ENCODE measurements around the gene MRPS10.
A peak's percentile ranks its signal among the peaks of the same experiment; 100 is the strongest.
"Not testable (repeated sequence)": the region's sequence is repeated elsewhere in the genome, so short reads cannot be mapped to it uniquely, and the experiment has no call there.

MRPS10 gene

DNA sequence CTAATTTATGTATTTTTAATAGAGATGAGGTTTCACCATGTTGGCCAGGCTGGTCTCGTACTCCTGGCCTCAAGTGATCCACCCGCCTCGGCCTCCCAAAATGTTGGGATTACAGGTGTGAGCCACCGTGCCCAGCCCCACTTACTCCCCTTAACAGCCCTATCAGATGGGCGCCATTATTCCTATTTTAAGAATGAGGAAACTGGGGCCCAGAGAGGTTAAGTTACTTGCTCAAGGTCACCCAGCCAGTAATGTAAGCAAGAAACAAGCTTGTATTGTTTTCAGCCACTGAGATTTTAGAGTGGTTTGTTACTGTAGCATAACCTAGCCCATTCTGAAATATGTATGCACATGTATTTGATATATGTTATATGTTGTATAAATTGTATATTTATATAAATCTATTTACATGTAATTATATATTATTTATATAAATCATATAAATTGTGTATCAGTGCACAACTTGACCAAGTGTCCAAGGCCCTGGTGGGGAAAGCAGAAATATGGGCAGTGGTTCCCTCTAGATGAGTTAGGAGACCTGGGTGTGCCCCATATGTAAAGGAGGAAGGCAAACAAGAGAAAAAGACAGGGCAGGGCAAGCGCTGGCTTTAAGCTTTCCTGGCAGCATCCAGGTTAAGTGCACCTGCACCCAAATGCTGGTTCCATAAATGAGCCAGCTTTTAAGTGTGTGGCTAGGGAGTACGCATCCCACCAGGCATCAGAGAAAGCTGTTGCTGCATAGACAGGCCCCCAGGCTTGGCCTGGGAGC lies 45.7 kb downstream of the MRPS10 start:
- no peak for DNase-seq

DNA sequence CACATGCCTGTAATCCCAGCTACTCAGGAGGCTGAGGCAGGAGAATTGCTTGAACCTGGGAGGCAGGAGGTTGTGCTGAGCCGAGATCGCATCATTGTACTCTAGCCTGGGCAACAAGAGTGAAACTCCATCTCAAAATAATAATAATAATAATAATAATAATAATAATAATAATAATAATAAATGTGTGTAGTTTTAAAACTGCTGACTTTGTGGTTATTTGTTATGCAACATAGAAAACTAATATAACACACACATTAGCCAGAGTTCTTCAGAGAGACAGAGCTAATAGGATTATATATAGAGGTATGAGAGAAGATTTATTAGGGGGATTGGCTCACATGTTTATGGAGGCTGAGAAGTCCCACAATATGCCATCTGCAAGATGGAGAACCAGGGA lies 47.9 kb downstream of the MRPS10 start:
- not testable (repeated sequence) for DNase-seq

DNA sequence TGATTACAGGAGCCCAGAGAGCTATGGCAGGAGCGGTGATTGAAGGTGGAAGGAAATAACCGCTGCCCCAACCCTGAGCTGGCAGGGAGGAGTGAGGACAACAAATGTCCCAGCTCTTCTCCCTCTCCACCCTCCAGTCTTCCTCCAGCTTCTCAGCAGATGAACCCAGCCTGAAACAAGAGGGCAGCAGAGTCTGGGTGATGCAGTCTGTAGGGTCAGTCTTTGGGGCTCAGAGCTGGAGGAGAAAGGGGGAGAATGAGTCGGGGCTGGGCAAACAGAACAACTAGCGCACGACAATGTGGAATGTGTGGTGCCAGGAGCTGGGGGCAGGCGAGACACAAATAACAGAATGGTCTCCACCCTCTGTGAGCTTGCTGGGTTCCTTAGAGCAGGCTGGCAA lies 49.0 kb downstream of the MRPS10 start:
- DNase-seq: no peak

DNA sequence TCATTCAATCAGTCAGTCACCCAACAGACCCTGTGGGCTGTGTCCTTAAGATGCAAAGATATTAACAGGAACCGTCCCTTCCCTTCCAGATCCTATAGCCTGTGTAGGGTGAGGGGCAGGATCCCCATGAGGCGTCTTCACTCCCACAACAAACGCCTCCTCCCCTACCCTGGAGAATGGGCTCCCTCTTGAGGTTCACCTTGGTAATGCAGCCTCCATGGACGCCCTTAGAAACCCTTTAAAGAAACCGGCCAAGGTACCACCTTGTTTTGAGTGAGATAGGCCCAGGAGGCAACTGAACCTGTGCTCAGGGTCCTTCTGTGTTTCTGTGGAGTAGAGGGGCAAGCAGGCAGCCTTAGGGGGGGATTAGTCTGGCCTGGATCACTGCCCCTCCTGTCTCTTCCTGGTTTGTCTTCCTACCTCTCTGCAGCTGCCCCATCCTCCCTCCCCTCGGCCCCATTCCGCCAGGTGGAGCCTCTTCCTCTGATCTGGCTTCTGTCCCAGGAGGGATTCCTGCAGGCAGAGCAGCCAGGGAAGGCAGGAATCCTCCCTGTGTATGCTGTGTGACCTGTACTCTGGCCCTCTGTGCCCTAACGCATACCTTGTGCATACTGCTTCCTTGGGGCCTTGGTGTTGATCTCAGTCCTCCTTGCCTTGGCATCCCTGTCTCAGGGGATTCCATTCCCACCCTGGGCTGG lies 51.1 kb downstream of the MRPS10 start:
- DNase-seq: peak; percentile 63

DNA sequence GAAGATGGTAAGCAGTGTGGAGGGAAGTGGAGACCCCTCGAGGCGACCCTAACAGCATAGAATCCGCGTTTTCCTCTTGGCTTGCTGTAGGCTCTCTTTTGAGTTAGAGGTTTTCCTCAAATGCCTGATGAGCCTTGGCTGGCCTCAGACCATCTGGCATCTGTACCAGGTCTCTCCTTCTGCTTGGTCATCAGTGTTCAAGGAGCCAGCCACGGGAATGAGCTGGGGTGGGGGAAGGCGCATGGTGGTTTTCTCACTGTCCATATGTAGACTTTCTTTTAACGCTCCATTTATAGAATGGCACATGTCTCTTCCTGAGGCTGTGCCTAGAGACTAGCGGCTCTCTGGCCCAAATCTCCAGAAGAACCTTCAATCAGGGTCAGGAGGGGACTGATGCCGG lies 52.6 kb downstream of the MRPS10 start:
- DNase-seq: no peak

DNA sequence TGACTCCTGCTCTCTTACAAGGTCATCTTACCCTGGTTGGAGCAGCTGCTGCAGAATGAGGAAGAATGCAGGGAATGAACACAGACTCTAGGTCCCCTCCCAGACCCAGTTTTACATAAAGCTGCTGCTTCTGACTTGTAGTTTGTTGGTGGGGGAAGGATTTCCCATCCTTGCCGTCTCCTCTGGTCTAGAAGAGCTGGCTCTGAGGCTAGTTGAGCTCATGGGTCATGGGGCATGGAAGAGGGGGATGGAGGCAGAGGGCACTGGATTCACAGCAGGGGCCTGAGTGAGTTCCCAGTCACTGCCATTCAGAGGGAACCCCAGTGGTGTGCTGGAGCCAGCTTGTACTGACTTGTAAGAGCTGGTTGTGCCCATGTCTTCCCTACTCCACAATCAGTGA lies 53.7 kb downstream of the MRPS10 start:
- DNase-seq: no peak

DNA sequence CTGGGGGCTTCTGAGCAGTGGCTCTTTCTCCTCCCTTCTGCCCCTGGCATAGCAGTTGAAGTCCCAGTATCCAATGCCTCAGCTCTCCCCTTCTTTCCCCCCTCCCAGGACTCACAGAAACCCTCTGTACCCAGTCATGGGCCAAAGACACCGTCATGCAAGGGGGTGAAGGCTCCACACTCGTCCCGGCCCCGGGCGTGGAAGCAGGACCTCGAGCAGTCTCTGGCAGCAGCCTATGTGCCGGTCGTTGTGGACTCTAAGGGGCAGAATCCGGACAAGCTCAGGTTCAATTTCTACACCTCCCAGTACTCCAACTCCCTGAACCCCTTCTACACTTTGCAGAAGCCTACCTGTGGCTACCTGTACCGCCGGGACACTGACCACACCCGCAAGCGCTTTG lies 54.8 kb downstream of the MRPS10 start:
- DNase-seq: no peak

DNA sequence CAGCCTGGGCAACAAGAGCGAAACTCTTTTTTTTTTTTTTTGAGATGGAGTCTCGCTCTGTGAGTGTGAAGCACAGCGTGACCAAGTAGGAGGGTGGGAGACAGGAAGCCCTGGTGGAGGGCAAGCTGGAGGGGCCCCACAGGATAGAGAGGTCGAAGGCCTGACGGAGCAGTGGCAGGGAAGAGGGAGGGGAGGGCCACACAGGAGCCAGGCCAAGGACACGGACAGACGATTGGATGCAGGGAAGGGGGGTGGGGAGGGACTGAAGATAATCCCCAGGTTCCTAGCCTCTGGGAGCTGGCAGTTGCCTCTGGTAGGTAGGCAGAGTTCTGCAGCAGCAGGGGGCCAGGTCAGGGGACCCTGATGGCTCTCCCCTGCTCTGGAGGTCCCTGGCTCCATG lies 55.3 kb downstream of the MRPS10 start:
- no peak for DNase-seq

DNA sequence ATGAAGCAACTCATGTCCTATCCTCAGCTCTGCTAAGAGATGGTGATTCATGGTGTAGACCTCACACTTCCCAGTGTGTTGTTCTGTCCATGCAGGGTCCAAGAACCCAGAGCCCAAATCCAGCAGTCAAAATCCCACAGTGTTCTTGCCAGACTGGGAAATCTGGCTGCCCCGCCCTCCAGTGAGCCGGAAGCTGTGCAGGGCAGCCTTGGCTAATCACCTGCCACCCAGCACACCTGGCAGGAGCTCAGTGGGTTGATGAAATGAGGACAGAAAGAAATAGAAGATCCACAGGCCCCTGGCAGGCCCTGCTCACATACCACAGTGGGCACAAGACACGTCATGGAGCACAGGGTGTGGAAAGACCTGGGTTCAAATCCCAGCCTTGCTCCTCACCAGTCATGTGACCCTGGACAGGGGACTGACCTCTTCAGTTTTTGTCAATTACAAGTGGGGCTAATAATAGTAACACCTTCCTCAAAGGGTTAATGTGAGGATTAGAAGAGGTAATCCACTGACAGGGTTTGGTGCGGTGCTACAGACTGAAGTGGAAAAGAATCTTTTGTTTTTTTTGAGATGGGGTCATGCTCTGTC lies 58.1 kb downstream of the MRPS10 start:
- no peak for DNase-seq

DNA sequence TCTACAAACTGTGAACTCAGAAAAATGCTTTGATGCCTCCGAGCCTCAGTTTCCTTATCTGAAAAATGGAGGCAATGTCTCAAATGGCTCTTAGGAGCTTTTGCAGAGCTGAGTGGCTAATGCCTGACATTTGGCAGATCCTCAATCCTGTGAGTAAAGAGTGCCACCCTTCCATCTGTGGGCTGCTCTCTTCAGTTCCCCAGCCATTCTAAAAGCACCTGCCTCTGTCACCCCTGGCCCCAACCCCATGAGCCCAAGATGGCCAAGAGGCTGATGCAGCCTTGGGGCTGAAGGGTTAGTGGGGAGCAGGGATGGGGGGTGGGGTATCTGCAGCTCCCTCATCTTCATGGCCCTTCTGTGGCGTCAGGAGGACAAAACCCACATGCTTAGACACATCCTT lies 59.0 kb downstream of the MRPS10 start:
- DNase-seq: no peak

DNA sequence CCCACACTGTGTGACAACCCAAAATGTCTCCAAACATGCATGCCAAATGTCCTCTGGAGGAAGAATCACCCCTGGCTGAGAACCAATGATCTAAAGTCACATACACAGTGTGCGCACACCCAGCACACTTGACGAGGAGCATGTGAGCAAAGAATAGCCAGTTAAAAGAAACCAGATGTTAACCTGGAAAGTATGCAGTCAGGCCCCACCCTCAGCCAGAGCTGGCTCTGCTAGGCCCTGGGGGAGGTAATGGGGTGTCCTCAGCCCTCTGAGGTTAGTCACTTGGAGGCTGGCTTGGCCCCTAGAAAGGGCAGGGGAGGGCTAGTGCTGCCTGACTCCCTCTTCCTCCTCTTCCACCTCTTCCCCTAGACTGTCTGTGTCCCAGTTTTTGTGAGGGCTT lies 59.6 kb downstream of the MRPS10 start:
- no peak for DNase-seq
